ENCODE data around the gene EPG5. TPM values are rescaled to one million over a fixed set of nuclear protein-coding genes. Genes with fewer than 3 reads are reported as not detected.

Gene EPG5
- polyA plus RNA-seq, 2 of the 4 experiments (the other 2 are of a cell fraction) = 3.8 to 10.7 TPM

DNA sequence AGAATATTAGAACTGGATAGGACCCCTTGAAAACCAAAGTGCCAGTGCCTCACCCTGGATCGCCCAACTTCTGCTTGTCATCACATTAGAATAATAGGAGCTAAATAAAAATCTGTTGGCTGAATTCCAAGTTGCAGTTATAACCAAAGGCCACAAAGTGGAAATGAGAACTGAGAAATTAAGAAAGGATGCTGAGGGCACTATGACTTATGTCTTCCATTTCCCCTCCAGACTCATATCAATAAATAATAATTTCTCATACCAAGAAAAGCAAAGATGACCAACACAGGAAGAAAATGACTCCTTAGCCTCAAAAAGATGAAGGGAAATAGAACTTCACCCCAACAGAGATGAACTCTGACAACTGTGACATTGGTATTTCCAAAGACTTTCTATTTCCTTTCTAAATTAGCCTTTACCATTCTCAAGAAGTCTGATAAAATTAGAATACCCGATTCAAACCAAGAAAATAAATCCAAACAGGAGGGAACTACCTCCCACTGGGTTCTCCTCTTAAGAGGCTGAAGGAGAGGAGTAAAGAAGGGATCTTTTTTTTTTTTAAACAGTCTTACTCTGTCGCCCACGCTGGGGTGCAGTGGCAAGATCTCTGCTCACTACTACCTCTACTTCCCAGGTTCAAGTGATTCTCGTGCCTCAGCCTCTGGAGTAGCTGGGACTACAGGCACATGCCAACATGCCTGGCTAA is 46.5 kb upstream of the EPG5 start:
- H3K4me1 ChIP-seq = no peaks in the 10 kb centered on the region
- TF ChIP-seq, protein P1, sequence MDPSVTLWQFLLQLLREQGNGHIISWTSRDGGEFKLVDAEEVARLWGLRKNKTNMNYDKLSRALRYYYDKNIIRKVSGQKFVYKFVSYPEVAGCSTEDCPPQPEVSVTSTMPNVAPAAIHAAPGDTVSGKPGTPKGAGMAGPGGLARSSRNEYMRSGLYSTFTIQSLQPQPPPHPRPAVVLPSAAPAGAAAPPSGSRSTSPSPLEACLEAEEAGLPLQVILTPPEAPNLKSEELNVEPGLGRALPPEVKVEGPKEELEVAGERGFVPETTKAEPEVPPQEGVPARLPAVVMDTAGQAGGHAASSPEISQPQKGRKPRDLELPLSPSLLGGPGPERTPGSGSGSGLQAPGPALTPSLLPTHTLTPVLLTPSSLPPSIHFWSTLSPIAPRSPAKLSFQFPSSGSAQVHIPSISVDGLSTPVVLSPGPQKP (IDR thresholded peaks at IDR 0.05; ENCODE audit: low read depth, low read length) = no peak
- TF ChIP-seq FOXS1 (CRISPR knock-in tag; IDR thresholded peaks at IDR 0.05) (no peak), SREBF2 (IDR thresholded peaks at IDR 0.05) (no peak), JUN (IDR thresholded peaks at IDR 0.05) (no peak), RARB (CRISPR knock-in tag; IDR thresholded peaks at IDR 0.05) (no peak), HOXB13 (CRISPR knock-in tag; IDR thresholded peaks at IDR 0.05; ENCODE audit: low read depth) (no peak), NPAS2 (CRISPR knock-in tag; IDR thresholded peaks at IDR 0.05; ENCODE audit: borderline replicate concordance) (no peak), ESRRA (IDR thresholded peaks at IDR 0.05; ENCODE audit: borderline replicate concordance, low read length) (no peak), MAFK (IDR thresholded peaks at IDR 0.05; ENCODE audit: partially characterized antibody) (no peak), EHF (CRISPR knock-in tag; IDR thresholded peaks at IDR 0.05) (no peak), CBX8 (IDR thresholded peaks at IDR 0.05) (no peak), CBX2 (IDR thresholded peaks at IDR 0.05; ENCODE audit: borderline replicate concordance, low read depth) (no peak), JUNB (IDR thresholded peaks at IDR 0.05) (no peak), MAZ (IDR thresholded peaks at IDR 0.05; ENCODE audit: borderline replicate concordance, low read depth, low read length) (no peak), EHMT2 (IDR thresholded peaks at IDR 0.05; ENCODE audit: low read depth) (no peak), HEYL (CRISPR knock-in tag; IDR thresholded peaks at IDR 0.05) (no peak), RAD21 (conservative IDR thresholded peaks at IDR 0.05 in 1 of 2, IDR thresholded peaks at IDR 0.05 in 1 of 2) (no peak)
- TF ChIP-seq, protein P2, sequence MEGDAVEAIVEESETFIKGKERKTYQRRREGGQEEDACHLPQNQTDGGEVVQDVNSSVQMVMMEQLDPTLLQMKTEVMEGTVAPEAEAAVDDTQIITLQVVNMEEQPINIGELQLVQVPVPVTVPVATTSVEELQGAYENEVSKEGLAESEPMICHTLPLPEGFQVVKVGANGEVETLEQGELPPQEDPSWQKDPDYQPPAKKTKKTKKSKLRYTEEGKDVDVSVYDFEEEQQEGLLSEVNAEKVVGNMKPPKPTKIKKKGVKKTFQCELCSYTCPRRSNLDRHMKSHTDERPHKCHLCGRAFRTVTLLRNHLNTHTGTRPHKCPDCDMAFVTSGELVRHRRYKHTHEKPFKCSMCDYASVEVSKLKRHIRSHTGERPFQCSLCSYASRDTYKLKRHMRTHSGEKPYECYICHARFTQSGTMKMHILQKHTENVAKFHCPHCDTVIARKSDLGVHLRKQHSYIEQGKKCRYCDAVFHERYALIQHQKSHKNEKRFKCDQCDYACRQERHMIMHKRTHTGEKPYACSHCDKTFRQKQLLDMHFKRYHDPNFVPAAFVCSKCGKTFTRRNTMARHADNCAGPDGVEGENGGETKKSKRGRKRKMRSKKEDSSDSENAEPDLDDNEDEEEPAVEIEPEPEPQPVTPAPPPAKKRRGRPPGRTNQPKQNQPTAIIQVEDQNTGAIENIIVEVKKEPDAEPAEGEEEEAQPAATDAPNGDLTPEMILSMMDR (IDR thresholded peaks at IDR 0.05) = no peak
- H3K4me2 ChIP-seq = no peak overlapping the region
- POLR2A ChIA-PET = interaction anchor here (0.7 kb wide), 1 partner anchor 60 kb away, joined by 3 read pairs; no protein-coding TSS in a partner anchor
- DNase-seq (ENCODE audit: low read depth in 1 of 2, low spot score in 1 of 2) = no peak
- CTCF ChIA-PET = no interaction called here
- no peak overlapping the region for H3K4me3 ChIP-seq
- no peak for FAIRE-seq
- ATAC-seq = no peak
- H3K27ac ChIP-seq = no peak overlapping the region
- no peaks in the 10 kb centered on the region for H3K9me3 ChIP-seq
- WGBS (ENCODE audit: missing lambda C conversion rate) = 50% methylated on average over 5 of the region's 5 CpGs

DNA sequence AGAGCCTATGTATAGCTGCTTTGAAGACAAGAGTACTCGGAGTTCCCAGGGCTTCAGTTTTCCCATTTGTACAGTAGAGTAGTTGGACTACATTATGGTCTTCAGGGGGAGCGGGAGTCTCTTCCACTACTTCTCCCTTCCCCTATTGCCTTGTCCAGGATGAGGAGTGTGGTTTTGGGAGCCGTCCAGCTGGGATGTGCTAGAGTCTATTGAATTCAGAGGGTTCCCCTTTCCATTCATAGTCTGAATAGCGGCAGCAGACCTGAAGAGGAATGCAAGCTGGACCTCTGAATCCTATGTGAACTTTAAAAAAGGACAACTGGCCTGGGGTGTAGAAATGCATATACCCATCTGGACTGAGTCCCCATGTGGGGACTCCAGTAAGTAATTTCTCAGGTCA is 43.5 kb upstream of the EPG5 start:
- no peaks in the 10 kb centered on the region for H3K4me1 ChIP-seq
- ChIA-PET CTCF (no interaction called here), POLR2A (no interaction called here)
- FAIRE-seq (no peak), ATAC-seq (no peak), DNase-seq (ENCODE audit: low read depth in 1 of 2, low spot score in 1 of 2) (no peak)
- 68% methylated on average over 4 of the region's 4 CpGs for WGBS (ENCODE audit: missing lambda C conversion rate)
- H3K9me3 ChIP-seq = no peaks in the 10 kb centered on the region
- no peak overlapping the region for H3K27ac ChIP-seq
- no peak overlapping the region for H3K4me3 ChIP-seq
- no peak overlapping the region for H3K4me2 ChIP-seq
- TF ChIP-seq CHD4 (IDR thresholded peaks at IDR 0.05; ENCODE audit: borderline replicate concordance) (no peak), EHMT2 (IDR thresholded peaks at IDR 0.05; ENCODE audit: low read depth) (no peak), RCOR1 (IDR thresholded peaks at IDR 0.05; ENCODE audit: low read depth, low read length) (no peak), RAD21 (conservative IDR thresholded peaks at IDR 0.05 in 1 of 2, IDR thresholded peaks at IDR 0.05 in 1 of 2) (no peak)
- TF ChIP-seq, protein P3, sequence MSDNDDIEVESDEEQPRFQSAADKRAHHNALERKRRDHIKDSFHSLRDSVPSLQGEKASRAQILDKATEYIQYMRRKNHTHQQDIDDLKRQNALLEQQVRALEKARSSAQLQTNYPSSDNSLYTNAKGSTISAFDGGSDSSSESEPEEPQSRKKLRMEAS (IDR thresholded peaks at IDR 0.05) = no peak
- TF ChIP-seq, protein P4, sequence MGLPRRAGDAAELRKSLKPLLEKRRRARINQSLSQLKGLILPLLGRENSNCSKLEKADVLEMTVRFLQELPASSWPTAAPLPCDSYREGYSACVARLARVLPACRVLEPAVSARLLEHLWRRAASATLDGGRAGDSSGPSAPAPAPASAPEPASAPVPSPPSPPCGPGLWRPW (IDR thresholded peaks at IDR 0.05) = no peak

All from A549 (cell line).